K562 (cell line): ENCODE measurements around the gene SLIRP. TPM values are rescaled to one million over a fixed set of nuclear protein-coding genes. Genes with fewer than 3 reads are reported as not detected.

Experiments used
- ATAC-seq: fragments of 200-7000 bp; cut with Tn5 transposase; 3 replicates; pipeline ENCODE4 v1.9.1; 2020; ENCODE audit warnings: moderate library complexity
- BruUV-seq: library from RNA; stranded (reverse); fragments of 400-500 nt; replicated peaks from 2 replicates; lab custom pipeline; 2021; lab: Mats Ljungman, UMichigan
- CTCF ChIA-PET: fragments of 300-600 bp; formaldehyde crosslinking; extraction: SDS; loops from one replicate; lab custom pipeline; 2021; ENCODE audit warnings: low intra/inter-chr PET ratio; lab: Yijun Ruan, JAX
- POLR2A ChIA-PET: fragments of 300-600, 350-650 bp; sonication (Branson Sonifier 250); formaldehyde crosslinking; extraction: SDS; loops from one replicate; lab custom pipeline; 2021; ENCODE audit warnings: antibody characterized with exemption, inconsistent platforms; lab: Yijun Ruan, JAX
- DNase-seq, 4 experiments: peaks; one replicate each; pipeline versions ENCODE4 v3.0.0 to v3.0.0-alpha.2; 2011 to 2018; ENCODE audit warnings: low spot score in 3 of 4, mixed read lengths in 3 of 4; ENCODE audit errors: extremely low read depth in 1 of 4
- FAIRE-seq: peaks from 2 replicates; lab custom pipeline; 2011; peaks lifted over from hg19 to GRCh38; lab: Jason Lieb, UNC
- H2AFZ ChIP-seq: 2 replicates; pipeline ENCODE4 v1.6.0; 2011; ENCODE audit warnings: low read depth, low read length, control low read depth, inconsistent platforms
- H3K27ac ChIP-seq: fragments of 200-600 bp; 3 replicates; pipeline ENCODE4 v1.8.0; 2011; ENCODE audit warnings: low read depth, mild to moderate bottlenecking, control low read depth, inconsistent platforms, low read length, moderate library complexity, mixed read lengths; ENCODE audit errors: extremely low read depth
- H3K27me3 ChIP-seq, 2 experiments: fragments of 300-600 bp in 1 of 2; 2 replicates in 1 of 2; 3 replicates in 1 of 2; pipeline versions ENCODE4 v1.6.0 to v1.8.0; 2011; ENCODE audit warnings: inconsistent platforms in 2 of 2, low read length in 2 of 2, mild to moderate bottlenecking in 1 of 2, mixed read lengths in 1 of 2, moderate library complexity in 1 of 2; ENCODE audit not compliant: control insufficient read depth in 2 of 2, insufficient read depth in 2 of 2
- H3K36me3 ChIP-seq: fragments of 300-600 bp; 3 replicates; pipeline ENCODE4 v1.8.0; 2011; ENCODE audit warnings: mild to moderate bottlenecking, low read length, inconsistent platforms; ENCODE audit not compliant: control insufficient read depth, insufficient read depth
- H3K4me1 ChIP-seq, 2 experiments: fragments of 200-600 bp in 1 of 2; replicated peaks in 1 of 2; 2 replicates in 1 of 2; 3 replicates in 1 of 2; pipeline versions ENCODE4 v1.5.1 to v1.8.0; 2011; ENCODE audit warnings: inconsistent platforms in 2 of 2, low read length in 2 of 2, mild to moderate bottlenecking in 1 of 2, mixed read lengths in 1 of 2, moderate library complexity in 1 of 2; ENCODE audit not compliant: control insufficient read depth in 2 of 2, insufficient read depth in 2 of 2
- H3K4me2 ChIP-seq: 2 replicates; pipeline ENCODE4 v1.6.1; 2011; ENCODE audit warnings: low read length, control low read depth, inconsistent platforms, mixed read lengths; ENCODE audit not compliant: insufficient read depth
- H3K4me3 ChIP-seq: fragments of 200-600 bp; sonication (generic), shearing (Covaris generic); 2 replicates; pipeline ENCODE4 v1.5.1; 2016; ENCODE audit warnings: control low read depth, inconsistent platforms
- H3K79me2 ChIP-seq: fragments of 200-600 bp; 3 replicates; pipeline ENCODE4 v1.8.0; 2011; ENCODE audit warnings: low read length, inconsistent platforms; ENCODE audit not compliant: control insufficient read depth, insufficient read depth
- H3K9ac ChIP-seq, 2 experiments: 2 replicates each; pipeline versions ENCODE4 v1.6.0 to v1.6.1; 2011; ENCODE audit warnings: low read depth in 2 of 2, low read length in 2 of 2, control low read depth in 1 of 2, inconsistent platforms in 1 of 2, mild to moderate bottlenecking in 1 of 2, mixed read lengths in 1 of 2; ENCODE audit not compliant: insufficient read depth in 1 of 2
- H3K9me1 ChIP-seq: one replicate; pipeline ENCODE4 v1.6.0; 2011; ENCODE audit warnings: inconsistent platforms, mild to moderate bottlenecking, low read length, moderate library complexity; ENCODE audit not compliant: control insufficient read depth, insufficient read depth
- H3K9me3 ChIP-seq: replicated peaks from 2 replicates; pipeline ENCODE4 v1.5.1; 2011; ENCODE audit warnings: low read depth, low read length, inconsistent platforms; ENCODE audit not compliant: control insufficient read depth, insufficient read depth
- H4K20me1 ChIP-seq: replicated peaks from 2 replicates; pipeline ENCODE4 v1.6.1; 2011; ENCODE audit warnings: low read length, inconsistent platforms, mixed read lengths; ENCODE audit not compliant: control insufficient read depth, insufficient read depth
- CTCFL ChIP-seq: IDR thresholded peaks from 2 replicates; pipeline ENCODE4 v1.6.1; 2011; ENCODE audit warnings: borderline replicate concordance, low read depth, mild to moderate bottlenecking, moderate library complexity, low read length; ENCODE audit not compliant: insufficient read depth, poor library complexity, severe bottlenecking
- EHMT2 ChIP-seq: fragments of 450-650 bp; IDR thresholded peaks from 2 replicates; pipeline ENCODE4 v1.6.1; 2018; ENCODE audit warnings: antibody characterized with exemption
- FOXK2 ChIP-seq, 2 experiments: fragments of 450-650 bp; IDR thresholded peaks in 1 of 2; conservative IDR thresholded peaks in 1 of 2; 2 replicates each; pipeline ENCODE4 v1.6.1; 2016; ENCODE audit warnings: low read depth in 2 of 2, mild to moderate bottlenecking in 1 of 2
- REST ChIP-seq, 2 experiments: fragments of 450-650 bp; formaldehyde crosslinking in 1 of 2; IDR thresholded peaks; 2 replicates each; pipeline versions ENCODE4 v1.4.0 to v1.6.1; 2014 to 2020; ENCODE audit warnings: mild to moderate bottlenecking in 2 of 2, borderline replicate concordance in 1 of 2, low read depth in 1 of 2
- RNF2 ChIP-seq: sonication (generic); IDR thresholded peaks from 2 replicates; pipeline ENCODE4 v1.6.1; 2016
- SMAD3 ChIP-seq: fragments of 450-650 bp; formaldehyde crosslinking; conservative IDR thresholded peaks from 2 replicates; pipeline ENCODE4 v1.4.0; 2020; ENCODE audit warnings: mild to moderate bottlenecking
- SMC3 ChIP-seq: conservative IDR thresholded peaks from 2 replicates; pipeline ENCODE4 v1.6.1; 2011; ENCODE audit warnings: low read depth, low read length, improper control_type of control experiment; ENCODE audit not compliant: insufficient read depth
- WGBS: fragments of 100-300 bp; shearing (Covaris generic); methylation state at CpG from one replicate; pipeline ENCODE4 v1.1.6; 2016; ENCODE audit warnings: low coverage, mixed read lengths; ENCODE audit not compliant: insufficient coverage; ENCODE audit errors: missing lambda C conversion rate; 5-methylcytosine and 5-hydroxymethylcytosine counted together
- in situ Hi-C: fragments of 300-500 bp; cut with MboI; formaldehyde crosslinking; loops from 4 replicates; pipeline ENCODE4 v1.15.0; 2018; ENCODE audit warnings: inconsistent platforms, mixed read lengths
- intact Hi-C: fragments of 100-400 bp; cut with micrococcal nuclease; formaldehyde crosslinking; loops from 2 replicates; pipeline ENCODE4 v1.14.2; 2022
- polyA plus RNA-seq, 8 experiments: library from polyadenylated mRNA; depleted of rRNA in 4 of 8; stranded (reverse) in 5 of 8; unstranded in 3 of 8; fragments of >200 nt; fragmentation: Nextera tagmentation in 2 of 8; fragmentation: Illumina TruSeq in 1 of 8; extraction: Ambion mirVana in 2 of 8; extraction: Trizol in 1 of 8; gene quantifications; 2 replicates each; pipeline versions ENCODE4 v1.2.1 to v1.2.3, GENCODE V29; 2011 to 2014; ENCODE audit warnings: inconsistent platforms in 1 of 8, missing spikeins in 1 of 8
- total RNA-seq, 7 experiments: library from RNA; depleted of rRNA in 6 of 7; stranded (reverse); fragments of >200 nt in 6 of 7; fragmentation: Illumina TruSeq in 2 of 7; extraction: Trizol in 2 of 7; gene quantifications; 2 replicates each; pipeline versions ENCODE4 v1.2.1 to v1.2.3, GENCODE V29; 2011 to 2021; ENCODE audit warnings: low replicate concordance in 1 of 7
- TF ChIP-seq, protein P1 (sequence below): sonication (generic); formaldehyde crosslinking; IDR thresholded peaks from 2 replicates; pipeline ENCODE4 v1.8.0; 2022; ENCODE audit warnings: missing genetic modification reagents, mild to moderate bottlenecking, borderline replicate concordance

The SLIRP gene
- total and polyA plus RNA-seq, 9 of the 15 experiments (the other 6 are each of a cell fraction or from before 2014, with no cell fraction given): 251 to 1,905 (median 491) TPM

DNA sequence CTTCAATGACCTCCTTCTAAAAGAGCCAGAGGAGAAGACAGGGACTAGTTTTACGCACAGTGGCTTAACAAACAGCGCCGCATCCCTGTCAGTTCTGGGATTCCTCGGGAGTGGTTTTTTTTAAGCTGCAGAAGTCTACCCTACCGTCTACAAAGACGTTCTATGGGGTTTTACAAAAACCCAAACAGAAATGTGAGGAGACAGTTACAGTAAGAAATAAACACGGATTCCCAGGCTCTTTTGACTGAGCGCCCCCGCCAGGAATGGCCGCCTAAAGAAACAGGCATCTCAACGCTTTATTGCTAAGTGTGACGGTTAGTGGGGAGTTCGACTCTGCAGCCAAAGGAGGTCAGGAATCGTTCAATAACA lies 564 bp upstream of the SLIRP start:
- peak overlapping the region; percentile 86 for H2AFZ ChIP-seq
- ChIA-PET CTCF (interaction anchor here (0.7 kb wide), 1 partner anchor 52 kb away, joined by 3 read pairs; no protein-coding TSS in a partner anchor), POLR2A (interaction anchor here (0.6 kb wide), 1 partner anchor 12 kb away, joined by 3 read pairs; no protein-coding TSS in a partner anchor)
- intact Hi-C loops: loop anchor here (5.0 kb wide), 1 partner anchor 90 kb away; the partner anchor contains the start of gene SPTLC2
- H3K9ac ChIP-seq: peak overlapping the region; percentile 84 to 97
- no peaks in the 10 kb centered on the region for H3K9me3 ChIP-seq
- H4K20me1 ChIP-seq: no peaks in the 10 kb centered on the region
- H3K9me1 ChIP-seq: no peaks in the 10 kb centered on the region
- no peak for FAIRE-seq
- in situ Hi-C loops: no loop called here
- BruUV-seq: TSS peak; percentile 74
- WGBS: under 1% methylated on average over 14 of the region's 14 CpGs
- H3K79me2 ChIP-seq: peaks cover 65% of the 10 kb centered on the region
- H3K36me3 ChIP-seq: peaks cover 53% of the 10 kb centered on the region
- H3K4me2 ChIP-seq: peak overlapping the region; percentile 99
- peak overlapping the region; percentile 82 for H3K4me3 ChIP-seq
- H3K27me3 ChIP-seq: no peaks in the 10 kb centered on the region
- peak; percentile 74 for ATAC-seq
- H3K4me1 ChIP-seq: peaks cover 0 to 6% of the 10 kb centered on the region in 2 experiments; a peak in 2 of 5 replicates
- DNase-seq: peak; percentile 23 to 49 (median 28)
- peak overlapping the region; percentile 87 for H3K27ac ChIP-seq
- TF ChIP-seq FOXK2 (conservative IDR thresholded peaks at IDR 0.05 in 1 of 2, IDR thresholded peaks at IDR 0.05 in 1 of 2; ENCODE audit: low read depth in 2 of 2) (peak; percentile 17 to 35; a peak in 1 of 4 replicates), REST (IDR thresholded peaks at IDR 0.05; ENCODE audit: borderline replicate concordance) (peak; percentile 7; the same call in 1 of the 2 replicates), REST (CRISPR knock-in tag; IDR thresholded peaks at IDR 0.05; ENCODE audit: low read depth) (no peak), SMAD3 (CRISPR knock-in tag) (no peak), SMC3 (0 out of 2 replicates have a peak, but pooled peaks have one; percentile 14), RNF2 (no peak), CTCFL (peak; percentile 2), EHMT2 (no peak)
- TF ChIP-seq, protein P1, sequence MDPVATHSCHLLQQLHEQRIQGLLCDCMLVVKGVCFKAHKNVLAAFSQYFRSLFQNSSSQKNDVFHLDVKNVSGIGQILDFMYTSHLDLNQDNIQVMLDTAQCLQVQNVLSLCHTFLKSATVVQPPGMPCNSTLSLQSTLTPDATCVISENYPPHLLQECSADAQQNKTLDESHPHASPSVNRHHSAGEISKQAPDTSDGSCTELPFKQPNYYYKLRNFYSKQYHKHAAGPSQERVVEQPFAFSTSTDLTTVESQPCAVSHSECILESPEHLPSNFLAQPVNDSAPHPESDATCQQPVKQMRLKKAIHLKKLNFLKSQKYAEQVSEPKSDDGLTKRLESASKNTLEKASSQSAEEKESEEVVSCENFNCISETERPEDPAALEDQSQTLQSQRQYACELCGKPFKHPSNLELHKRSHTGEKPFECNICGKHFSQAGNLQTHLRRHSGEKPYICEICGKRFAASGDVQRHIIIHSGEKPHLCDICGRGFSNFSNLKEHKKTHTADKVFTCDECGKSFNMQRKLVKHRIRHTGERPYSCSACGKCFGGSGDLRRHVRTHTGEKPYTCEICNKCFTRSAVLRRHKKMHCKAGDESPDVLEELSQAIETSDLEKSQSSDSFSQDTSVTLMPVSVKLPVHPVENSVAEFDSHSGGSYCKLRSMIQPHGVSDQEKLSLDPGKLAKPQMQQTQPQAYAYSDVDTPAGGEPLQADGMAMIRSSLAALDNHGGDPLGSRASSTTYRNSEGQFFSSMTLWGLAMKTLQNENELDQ: no peak
